GM18520 (cell line): ENCODE measurements around the gene CAPN7.

Experiments
- ATAC-seq: cut with Tn5 transposase; IDR thresholded peaks from one replicate; pipeline ENCODE4 v1.9.1; 2021; ENCODE audit not compliant: unreplicated experiment

CAPN7 gene

GRCh38 chr3:15198686-15199085, 7.4 kb upstream of the CAPN7 start:
- no peak for ATAC-seq

GRCh38 chr3:15199493-15200105, 6.4 kb upstream of the CAPN7 start:
- ATAC-seq = no peak

GRCh38 chr3:15204005-15204404, 2.0 kb upstream of the CAPN7 start:
- ATAC-seq = no peak

- no peak for ATAC-seq
These were observed 538 bp upstream of the CAPN7 start for GRCh38 chr3:15205482-15205933.

- ATAC-seq = no peak
These were observed 873 bp downstream of the CAPN7 start for GRCh38 chr3:15206662-15207576.

GRCh38 chr3:15207836-15208504, 1.9 kb downstream of the CAPN7 start:
- no peak for ATAC-seq

GRCh38 chr3:15211937-15212336, 5.9 kb downstream of the CAPN7 start:
- no peak for ATAC-seq

- no peak for ATAC-seq
These were observed 8.7 kb downstream of the CAPN7 start for GRCh38 chr3:15214758-15215157.

- ATAC-seq = no peak
These were observed 9.9 kb downstream of the CAPN7 start for GRCh38 chr3:15215996-15216395.

- ATAC-seq = no peak
These were observed 10.5 kb downstream of the CAPN7 start for GRCh38 chr3:15216501-15216900.

GRCh38 chr3:15217011-15217671, 11.1 kb downstream of the CAPN7 start:
- no peak for ATAC-seq

GRCh38 chr3:15217841-15218267, 11.8 kb downstream of the CAPN7 start:
- ATAC-seq = no peak

GRCh38 chr3:15218689-15219088, 12.6 kb downstream of the CAPN7 start:
- ATAC-seq = no peak

- ATAC-seq = no peak
These were observed 14.0 kb downstream of the CAPN7 start for GRCh38 chr3:15220056-15220455.

- ATAC-seq = no peak
These were observed 14.6 kb downstream of the CAPN7 start for GRCh38 chr3:15220661-15221060.

GRCh38 chr3:15221574-15222217, 15.7 kb downstream of the CAPN7 start:
- no peak for ATAC-seq

- ATAC-seq = no peak
These were observed 17.9 kb downstream of the CAPN7 start for GRCh38 chr3:15223685-15224572.

GRCh38 chr3:15228147-15228546, 22.1 kb downstream of the CAPN7 start:
- ATAC-seq = no peak

- ATAC-seq = no peak
These were observed 23.2 kb downstream of the CAPN7 start for GRCh38 chr3:15229262-15229661.

GRCh38 chr3:15241341-15241740, 35.3 kb downstream of the CAPN7 start:
- ATAC-seq = no peak
